ENCODE data around the gene TMEM38B.
"Not testable (repeated sequence)": the region's sequence is repeated elsewhere in the genome, so short reads cannot be mapped to it uniquely, and the experiment has no call there.

Gene TMEM38B

DNA sequence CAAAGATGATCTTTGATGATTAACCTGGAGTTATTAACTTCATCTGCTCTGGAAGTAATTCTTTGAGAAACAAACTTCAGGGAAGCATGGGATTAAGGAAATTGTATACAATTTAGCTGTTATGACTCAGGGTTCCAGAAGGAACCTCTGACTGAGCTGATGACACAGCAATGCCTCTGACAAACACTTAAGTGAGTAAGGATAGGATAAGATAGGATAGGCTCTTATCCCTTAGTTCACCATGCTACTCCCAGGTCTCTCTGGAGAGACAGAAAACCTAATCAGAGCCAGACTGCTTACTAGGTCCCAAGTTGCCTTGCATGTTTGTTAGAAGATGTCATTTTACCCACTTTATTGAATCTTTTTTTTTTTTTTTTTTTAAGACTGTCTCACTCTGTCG is 12.6 kb upstream of the TMEM38B start:
- no peak for DNase-seq (ENCODE audit: low spot score)

DNA sequence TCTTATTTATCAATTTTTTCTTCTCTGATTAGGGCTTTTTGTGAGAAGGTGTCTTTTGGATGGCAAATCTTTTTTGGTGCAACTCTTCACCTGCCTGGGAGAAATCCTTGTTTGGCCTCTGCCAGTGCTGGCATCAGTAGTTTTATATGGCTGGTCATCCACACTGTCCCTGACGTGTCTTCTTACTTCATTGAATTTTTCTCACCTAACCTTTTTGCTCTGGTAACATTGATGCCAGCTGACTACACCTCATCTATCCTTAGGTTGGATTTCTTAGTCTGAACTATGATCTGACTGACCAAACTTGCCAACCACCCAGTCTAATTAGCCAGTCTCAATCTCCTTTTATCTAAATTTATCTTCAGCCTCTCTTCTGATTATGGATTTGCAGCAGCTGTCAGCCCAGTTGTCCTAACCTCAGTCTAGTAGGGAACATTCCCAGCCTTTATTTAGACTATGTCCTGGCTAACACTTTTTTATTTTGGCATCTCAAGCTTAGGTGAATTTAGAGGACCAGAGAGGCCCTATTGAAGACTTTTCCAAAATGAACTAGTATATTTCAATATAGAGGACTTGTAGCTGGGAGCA is 10.6 kb upstream of the TMEM38B start:
- DNase-seq (ENCODE audit: low spot score), result no peak

DNA sequence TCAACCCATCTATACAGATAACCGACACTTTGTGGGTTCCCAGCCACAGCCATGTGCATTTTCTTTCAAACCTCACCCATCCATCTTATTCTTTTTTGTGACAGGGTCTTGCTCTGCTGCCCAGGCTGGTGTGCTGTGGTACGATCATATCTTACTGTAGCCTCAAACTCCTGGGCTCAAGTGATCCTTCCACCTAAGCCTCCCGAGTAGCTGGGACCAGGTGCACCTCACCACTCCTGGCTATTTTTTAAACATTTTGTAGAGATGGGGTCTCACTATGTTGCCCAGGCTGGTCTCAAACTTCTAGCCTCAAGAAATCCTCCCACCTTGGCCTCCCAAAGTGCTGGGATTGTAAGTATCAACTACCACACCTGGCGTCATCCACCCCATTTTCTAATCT is 7.4 kb upstream of the TMEM38B start:
- no peak for DNase-seq (ENCODE audit: low spot score)

DNA sequence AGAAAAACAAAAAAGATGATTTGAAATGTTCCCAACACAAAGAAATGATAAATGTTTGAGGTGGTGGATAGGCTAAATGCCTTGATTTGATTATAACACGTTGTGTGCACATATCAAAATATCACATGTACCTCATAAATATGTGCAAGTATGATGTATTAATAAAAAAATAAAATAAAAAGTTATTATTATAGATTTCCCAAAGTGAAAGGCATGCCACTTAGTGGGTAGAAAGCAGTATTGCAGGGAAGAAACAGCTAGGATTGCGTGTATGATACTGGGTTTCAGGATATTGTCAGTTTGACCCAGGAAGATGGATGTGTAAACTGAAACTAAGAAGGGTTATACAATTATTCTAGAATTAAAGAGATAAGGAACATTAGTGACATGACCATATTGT is 3.6 kb upstream of the TMEM38B start:
- peak; percentile 19 for DNase-seq (ENCODE audit: low spot score)

DNA sequence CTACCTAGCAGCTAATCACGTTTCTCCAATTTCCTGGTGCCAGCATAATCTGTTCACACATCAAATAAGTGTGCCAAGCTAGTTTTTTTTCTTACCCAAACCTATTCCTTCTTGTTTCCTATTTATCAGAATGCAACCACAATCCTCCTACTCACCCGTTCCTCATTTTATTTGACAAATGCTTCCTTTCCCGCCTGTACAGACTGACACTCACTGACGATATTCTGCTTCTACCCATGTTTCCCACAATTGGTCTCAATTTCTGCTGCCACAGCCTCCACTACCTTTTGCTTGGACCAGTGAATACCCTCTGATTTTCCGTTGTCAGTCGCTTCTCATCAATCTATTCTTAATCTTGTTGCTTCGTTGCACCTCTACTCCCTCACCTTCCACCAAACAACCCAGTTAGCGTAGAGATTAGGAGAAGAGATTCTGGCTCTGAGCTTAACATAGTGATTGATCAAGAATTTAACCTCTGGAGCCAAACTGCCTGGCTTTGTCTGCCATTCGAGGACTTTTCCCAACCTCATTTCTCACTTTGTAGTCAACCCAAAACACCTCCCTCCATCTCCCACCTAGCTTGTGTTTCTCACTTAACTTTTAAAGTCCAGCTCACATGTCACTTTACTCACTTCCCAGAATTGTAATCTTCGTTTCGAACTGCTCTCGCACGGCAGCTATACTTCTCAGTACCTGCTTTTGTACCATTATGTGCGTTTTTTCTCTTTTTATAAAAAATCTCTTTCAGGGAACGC is 729 bp upstream of the TMEM38B start:
- peak; percentile 55 for DNase-seq (ENCODE audit: low spot score)

DNA sequence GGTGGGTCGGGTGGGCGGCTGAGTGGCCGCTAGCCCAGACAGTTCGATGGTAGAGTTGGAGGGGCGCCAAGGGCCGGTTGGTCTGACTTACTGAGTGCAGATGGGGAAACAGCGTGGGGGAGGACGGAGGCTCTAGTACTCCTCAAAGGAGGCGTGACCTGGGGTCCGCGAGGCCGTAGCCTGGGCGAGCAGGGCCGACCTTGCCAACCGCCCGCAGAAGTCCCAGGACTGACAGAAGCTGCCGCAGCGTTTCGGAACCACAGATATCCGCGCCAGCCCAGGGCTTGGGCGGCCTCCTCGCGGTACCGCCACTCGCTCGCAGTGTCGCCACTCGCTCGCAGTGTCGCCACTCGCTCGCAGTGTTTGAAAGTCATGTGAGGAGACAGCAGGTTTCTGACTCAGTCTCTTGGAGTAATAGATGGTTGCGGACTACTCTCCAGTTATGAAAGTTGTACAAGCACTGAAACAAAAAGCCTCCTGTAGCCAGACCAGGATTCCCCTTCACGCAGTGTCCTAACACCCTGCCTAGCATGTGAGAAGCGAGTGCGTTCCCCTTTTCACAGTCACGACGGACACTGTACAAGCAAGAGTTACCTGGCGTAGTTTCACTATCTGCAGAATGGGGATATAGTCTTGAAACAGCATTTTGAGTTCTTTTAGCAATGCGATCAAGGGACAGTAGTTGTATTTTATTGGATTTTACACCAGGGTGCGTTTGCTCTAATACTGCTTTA is 674 bp downstream of the TMEM38B start:
- DNase-seq (ENCODE audit: low spot score), result peak; percentile 80

DNA sequence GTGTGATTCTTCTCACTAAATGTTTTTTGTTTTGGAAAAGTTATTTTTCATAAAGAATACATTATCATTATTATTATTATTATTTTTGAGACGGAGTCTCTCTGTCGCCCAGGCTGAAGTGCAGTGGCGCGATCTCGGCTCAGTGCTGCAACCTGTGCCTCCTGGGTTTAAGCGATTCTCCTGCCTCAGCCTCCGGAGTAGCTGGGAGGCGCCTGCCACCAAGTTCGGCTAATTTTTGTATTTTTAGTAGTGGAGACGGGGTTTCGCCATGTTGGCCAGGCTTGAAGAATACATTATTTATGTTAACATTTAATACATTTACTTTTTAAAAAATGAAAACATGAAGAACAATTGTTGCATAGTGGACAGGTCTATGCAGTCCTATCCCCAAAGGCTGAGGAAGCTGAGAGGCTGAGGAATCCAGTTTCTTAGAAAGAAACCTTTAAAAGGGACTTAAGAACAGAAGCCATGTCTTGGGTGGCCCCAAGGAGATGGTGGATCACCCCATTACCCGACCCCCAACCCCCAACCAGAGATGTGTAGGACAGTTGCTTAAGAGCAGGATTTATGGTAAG is 2.0 kb downstream of the TMEM38B start:
- DNase-seq (ENCODE audit: low spot score), result no peak

DNA sequence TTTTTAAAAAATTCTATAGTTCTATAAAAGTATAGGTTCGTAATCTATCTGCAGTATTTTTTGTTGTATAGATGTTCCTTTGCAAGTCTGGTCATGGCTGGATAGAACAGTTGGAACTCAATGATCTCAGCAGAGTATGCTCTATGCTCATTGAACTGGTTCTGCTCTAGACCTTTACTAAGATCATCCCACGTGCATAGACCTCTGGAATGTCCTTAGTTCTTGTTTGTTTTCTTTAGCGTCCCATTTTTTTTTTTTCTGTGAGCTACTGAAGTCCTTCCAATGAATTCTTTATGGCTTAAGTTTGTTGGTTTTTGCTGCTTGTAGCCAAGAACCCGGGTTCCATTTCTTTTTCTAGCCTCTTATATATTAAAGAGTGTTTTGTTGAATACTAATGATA is 3.5 kb downstream of the TMEM38B start:
- DNase-seq (ENCODE audit: low spot score), result no peak

DNA sequence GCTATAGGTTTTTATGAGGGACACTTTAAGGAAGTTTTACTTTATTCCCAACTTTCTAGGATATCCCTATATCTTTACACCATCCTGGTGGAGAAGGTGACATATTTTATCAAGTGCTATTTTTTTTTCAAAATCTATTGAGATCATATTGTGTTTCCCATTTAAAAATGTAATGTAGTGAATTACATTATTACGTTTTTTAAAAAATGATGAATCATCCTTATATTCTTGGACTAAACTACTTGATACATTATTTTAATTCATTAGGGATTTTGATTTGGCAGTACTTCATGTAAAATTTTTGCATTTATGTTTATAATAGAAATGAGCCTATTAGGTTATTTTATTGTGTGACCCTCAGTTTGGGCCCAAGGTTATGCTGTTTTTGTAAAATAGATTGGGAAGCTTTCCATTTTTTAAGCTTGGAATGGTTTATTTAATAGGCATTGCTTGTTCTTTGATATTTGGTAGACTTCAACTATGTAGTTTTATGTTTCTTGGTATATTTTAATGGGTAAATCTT is 4.1 kb downstream of the TMEM38B start:
- DNase-seq (ENCODE audit: low spot score), result no peak

DNA sequence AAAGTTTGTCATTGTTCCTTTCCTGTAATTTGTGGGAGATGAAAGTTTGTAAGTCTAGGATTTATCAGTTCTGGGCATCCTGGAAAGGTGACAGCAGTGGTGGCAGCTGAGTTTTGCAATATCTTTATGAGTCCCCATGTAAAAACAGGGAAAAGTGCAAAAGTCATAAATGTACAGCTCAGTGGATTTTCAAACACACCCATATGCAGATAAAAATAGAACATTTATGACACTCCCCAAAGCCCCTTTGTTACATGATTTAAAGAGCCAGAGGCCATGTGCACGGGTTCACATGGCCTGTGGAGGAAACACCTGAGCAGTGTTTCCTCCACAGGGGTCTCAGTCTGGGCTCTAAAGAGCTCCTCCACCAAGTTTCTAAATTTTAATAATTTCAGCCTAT is 6.3 kb downstream of the TMEM38B start:
- peak; percentile 13 for DNase-seq (ENCODE audit: low spot score)

DNA sequence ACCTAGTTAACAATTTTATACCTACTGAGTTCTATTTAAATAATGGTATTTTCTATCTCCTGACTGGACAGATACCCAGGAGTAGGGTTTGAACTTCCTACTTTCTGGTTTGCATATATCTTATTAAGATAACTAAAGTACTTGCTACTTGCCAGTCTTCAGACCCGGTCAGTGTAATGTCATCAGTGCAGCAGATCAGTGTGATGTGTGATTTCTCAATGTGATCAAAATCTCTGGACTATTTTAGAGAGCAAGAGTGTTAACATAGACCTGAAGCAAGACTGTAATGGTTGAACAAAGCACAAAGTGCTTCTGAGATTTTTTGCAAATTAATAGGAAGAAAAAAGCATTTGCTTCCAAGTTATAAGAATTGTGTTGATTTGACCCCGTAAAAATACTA is 6.8 kb downstream of the TMEM38B start:
- DNase-seq (ENCODE audit: low spot score), result no peak

DNA sequence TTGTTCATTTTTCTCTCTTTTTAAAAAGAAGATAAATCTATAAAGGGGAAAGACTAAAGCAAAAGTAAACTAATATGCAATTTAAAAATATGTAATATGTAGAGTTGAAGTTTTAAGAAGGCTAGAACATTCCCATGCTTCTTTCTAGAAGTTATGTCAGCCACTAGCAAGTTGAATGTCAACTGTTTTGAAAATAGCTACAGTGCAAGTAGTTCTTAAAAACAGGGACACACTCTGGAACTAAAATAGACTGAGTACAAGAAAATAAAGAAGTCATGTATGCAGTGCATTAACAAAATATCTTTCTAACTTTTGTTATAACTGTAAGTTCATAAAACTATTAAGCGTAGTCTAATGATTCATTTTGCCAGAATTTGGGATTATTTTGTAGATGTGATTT is 7.9 kb downstream of the TMEM38B start:
- no peak for DNase-seq (ENCODE audit: low spot score)

DNA sequence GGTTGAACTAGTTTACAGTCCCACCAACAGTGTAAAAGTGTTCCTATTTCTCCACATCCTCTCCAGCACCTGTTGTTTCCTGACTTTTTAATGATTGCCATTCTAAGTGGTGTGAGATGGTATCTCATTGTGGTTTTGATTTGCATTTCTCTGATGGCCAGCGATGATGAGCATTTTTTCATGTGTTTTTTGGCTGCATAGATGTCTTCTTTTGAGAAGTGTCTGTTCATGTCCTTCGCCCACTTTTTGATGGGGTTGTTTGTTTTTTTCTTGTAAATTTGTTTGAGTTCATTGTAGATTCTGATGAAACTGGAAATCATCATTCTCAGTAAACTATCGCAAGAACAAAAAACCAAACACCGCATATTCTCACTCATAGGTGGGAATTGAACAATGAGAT is 9.3 kb downstream of the TMEM38B start:
- not testable (repeated sequence) for DNase-seq (ENCODE audit: low spot score)

DNA sequence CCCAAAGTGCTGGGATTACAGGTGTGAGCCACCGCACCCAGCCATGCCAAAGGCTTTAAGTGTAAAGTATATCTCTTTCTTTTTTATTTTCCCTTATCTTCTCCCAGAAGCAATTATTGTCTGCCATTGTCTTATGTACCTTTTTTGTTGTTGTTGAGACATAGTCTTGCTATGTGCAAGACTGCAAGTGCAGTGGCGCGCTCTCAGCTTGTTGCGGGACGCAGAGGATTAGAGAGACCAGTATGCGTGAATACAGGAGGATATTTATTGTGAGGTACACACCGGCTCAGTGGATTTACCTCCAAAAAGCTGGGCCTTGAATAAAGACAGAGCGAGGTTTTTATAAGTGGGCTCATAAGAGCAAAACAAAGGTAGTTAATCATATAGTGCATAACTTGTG is 11.8 kb downstream of the TMEM38B start:
- no peak for DNase-seq (ENCODE audit: low spot score)

DNA sequence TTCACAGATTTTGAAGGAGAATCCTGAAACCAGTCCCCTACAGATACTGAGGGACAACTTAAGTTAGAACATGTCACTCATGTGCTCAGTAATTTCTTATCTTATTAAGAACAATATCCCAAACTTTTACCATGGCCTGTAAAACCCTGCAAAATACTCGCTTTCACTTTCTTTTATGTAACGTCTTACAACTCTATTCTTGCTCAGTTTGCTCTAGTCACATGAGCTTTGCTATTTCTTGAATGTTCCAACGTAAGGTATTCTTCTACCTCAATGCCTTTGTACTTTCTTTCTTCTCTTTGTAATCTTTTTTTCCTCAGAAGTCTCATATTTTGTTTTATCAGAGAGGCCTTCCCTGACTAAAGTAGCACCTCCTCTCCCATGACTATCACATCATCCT is 14.1 kb downstream of the TMEM38B start:
- DNase-seq (ENCODE audit: low spot score), result no peak

DNA sequence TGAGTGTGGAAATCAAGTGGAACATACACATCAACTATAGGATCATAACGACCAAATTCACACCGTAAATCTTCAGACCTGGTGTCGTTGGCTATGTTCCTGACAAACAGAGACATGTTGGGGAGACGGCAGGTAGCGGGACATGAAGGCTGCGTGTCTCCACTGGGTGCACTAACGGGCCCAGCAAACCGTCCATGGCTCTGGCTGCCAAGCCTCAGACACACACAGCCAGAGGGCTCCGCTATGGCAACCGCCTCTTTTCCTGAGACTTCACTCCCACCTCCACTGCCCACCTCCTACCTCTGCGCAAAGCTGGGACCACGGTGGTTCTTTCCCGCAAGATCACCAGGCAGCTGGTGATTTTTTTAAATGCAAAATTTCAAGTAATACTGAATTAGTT is 16.3 kb downstream of the TMEM38B start:
- no peak for DNase-seq (ENCODE audit: low spot score)

DNA sequence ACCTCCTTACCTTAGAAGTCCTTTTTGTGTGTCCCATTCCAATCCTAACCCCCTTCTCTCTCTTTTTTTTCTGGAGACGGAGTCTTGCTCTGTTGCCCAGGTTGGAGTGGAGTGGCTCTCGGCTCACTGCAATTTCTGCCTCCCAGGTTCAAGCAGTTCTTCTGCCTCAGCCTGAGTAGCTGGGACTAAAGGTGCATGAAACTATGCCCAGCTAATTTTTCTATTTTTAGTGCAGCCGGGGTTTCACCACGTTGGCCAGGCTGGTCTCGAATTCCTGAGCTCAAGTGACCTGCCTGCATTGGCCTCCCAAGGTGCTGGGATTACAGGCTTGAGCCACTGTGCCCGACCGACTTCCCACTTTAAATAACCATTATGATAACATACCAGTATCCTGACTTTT is 17.5 kb downstream of the TMEM38B start:
- DNase-seq (ENCODE audit: low spot score), result no peak

DNA sequence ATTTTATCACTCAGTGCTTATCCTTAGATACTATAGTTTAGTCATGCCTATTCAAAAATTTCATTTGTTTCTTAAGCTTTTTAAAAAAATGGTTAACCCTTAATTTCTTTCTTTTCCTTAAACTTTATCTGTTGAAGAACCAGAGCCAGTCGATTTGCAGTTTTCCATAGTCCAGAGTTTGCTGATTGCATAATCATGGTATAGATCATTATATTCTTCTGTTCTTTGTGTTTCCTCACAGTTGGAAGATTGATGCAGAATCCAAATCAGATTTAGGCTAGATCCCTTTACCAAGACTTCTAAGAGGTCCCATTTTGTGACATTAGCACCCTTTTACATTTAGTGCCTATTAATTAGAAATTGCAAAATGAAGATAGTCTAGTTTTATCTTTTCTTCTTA is 18.0 kb downstream of the TMEM38B start:
- DNase-seq (ENCODE audit: low spot score), result no peak

DNA sequence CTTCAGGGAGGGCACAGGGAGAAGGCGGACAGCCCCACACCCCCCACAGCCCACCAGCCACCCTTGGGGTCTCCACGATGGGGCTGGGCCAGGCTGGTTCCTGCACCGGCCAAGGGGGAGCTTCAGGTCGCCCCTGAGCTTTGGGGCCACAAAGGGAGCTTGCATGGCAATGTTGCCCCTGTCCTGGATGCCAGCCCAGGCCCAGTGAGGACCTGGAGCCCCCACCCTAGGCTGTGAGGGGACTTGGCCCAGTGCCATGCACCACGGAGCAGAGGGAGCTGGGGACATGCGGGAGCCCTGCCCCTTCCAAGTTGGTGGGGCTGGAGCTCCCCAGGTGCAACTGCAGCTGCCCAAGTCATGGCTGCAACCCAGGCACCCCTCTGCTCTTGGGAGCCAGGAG is 18.4 kb downstream of the TMEM38B start:
- no peak for DNase-seq (ENCODE audit: low spot score)

DNA sequence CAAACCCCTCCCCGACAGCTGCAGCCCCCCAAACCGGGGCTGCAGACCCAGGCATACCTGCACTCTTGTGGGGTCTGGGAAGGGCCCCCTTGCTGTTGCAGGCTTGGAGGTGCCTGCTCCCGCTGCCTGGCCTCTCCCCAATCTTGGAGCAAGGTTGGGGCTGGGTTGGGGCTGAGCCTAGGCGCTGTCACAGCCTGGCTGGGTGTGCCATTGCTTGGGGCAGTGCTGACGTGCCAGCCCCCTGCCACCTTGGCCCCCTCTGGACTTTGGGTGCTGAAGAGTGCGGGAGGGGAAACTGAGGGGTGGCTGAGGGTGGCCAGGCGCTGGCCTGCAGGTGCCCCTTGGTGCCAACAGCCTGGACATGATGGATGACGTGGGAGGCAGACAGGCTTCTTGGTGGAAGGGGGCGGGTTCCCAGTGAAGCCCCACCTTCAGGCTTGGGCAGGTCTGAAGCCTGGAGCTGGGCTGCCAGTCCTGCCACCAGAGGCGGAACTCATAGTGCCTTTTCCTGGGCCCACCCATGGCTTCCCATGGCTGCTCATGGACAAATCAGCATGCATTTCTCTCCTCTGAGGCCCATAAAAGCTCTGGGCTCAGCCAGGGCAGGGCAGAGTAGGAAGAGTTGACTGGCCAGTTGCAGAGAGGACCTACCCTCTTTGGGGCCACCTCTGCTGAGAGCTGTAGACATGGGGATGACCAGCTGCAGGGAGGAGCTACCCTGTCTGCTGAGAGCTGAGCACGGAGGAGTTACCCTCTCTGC is 19.1 kb downstream of the TMEM38B start:
- no peak for DNase-seq (ENCODE audit: low spot score)

DNA sequence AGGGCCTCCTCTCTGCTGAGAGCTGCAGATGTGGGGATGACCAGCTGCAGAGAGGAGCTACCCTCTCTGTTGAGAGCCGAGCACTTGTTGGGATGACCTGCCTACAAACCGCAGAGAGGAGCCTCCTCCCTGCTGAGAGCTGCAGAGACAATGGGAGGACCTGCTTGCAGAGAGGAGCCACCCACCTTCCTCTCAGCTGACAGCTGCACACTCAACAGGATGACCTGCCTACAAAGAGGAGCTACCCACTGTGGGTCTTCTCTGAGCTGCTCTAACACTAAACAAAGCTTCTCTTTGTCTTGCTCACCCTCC is 19.6 kb downstream of the TMEM38B start:
- no peak for DNase-seq (ENCODE audit: low spot score)

DNA sequence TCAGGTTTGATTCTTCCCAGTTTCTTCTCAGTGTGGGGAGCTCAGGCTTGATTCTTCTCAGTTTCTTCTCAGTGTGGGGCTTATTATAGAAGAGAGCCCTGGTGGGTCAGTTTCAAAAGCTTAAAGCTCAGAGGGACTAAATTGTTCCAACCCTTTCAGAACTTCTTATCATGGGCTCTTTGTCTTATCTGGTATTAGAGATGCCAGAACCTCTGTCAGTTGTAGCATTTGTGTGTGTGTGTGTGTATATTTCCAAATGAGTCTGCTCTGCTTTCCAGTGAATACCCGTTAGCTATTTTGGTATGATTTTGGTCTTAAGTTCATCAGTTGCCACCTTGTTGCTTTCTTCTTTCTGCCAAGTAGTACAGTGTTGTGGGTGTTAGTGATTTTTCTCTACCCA is 21.8 kb downstream of the TMEM38B start:
- no peak for DNase-seq (ENCODE audit: low spot score)
